IMR-90 (cell line): ENCODE results near the gene AK3. TPM values are rescaled to one million over a fixed set of nuclear protein-coding genes. Genes with fewer than 3 reads are reported as not detected.
A peak's percentile ranks its signal among the peaks of the same experiment; 100 is the strongest.

ENCODE experiments used
- ATAC-seq: fragments of 200-7000 bp; cut with Tn5 transposase; 2 replicates; pipeline ENCODE4 v1.9.1; 2020; ENCODE audit warnings: low read depth, mild to moderate bottlenecking, moderate library complexity
- BruUV-seq: library from RNA; stranded (reverse); fragments of 400-500 nt; replicated peaks from 2 replicates; lab custom pipeline; 2021; lab: Mats Ljungman, UMichigan
- CTCF ChIA-PET: fragments of 300-600 bp; formaldehyde crosslinking; extraction: SDS; loops from one replicate; lab custom pipeline; 2021; ENCODE audit warnings: antibody characterized with exemption; lab: Yijun Ruan, JAX
- POLR2A ChIA-PET: fragments of 300-600 bp; sonication (Branson Sonifier 250); formaldehyde crosslinking; loops from one replicate; lab custom pipeline; 2022; ENCODE audit warnings: antibody characterized with exemption; ENCODE audit not compliant: unreplicated experiment; lab: Charles Lee
- DNase-seq: peaks from one replicate; pipeline ENCODE4 v3.0.0; 2013
- H2AFZ ChIP-seq: replicated peaks from 2 replicates; pipeline ENCODE3; 2013; ENCODE audit warnings: low read length, mild to moderate bottlenecking; ENCODE audit not compliant: poor library complexity
- H2AK5ac ChIP-seq: 2 replicates; pipeline ENCODE4 v1.6.1; 2013; ENCODE audit warnings: low read depth, low read length, inconsistent platforms
- H2AK9ac ChIP-seq: replicated peaks from 2 replicates; pipeline ENCODE3; 2013; ENCODE audit warnings: mild to moderate bottlenecking, low read depth, low read length, moderate library complexity; ENCODE audit not compliant: poor library complexity
- H2BK120ac ChIP-seq: 2 replicates; pipeline ENCODE4 v1.6.1; 2013; ENCODE audit warnings: low read depth, low read length, inconsistent platforms
- H2BK15ac ChIP-seq: 3 replicates; pipeline ENCODE4 v1.6.1; 2013; ENCODE audit warnings: low read depth, low read length, inconsistent platforms
- H2BK20ac ChIP-seq: 2 replicates; pipeline ENCODE4 v1.6.1; 2013; ENCODE audit warnings: low read depth, mild to moderate bottlenecking, inconsistent platforms, low read length, moderate library complexity
- H2BK5ac ChIP-seq: 2 replicates; pipeline ENCODE4 v1.6.1; 2013; ENCODE audit warnings: mild to moderate bottlenecking, low read depth, low read length, inconsistent platforms; ENCODE audit not compliant: poor library complexity, severe bottlenecking
- H3K14ac ChIP-seq: replicated peaks from 2 replicates; pipeline ENCODE4 v1.6.1; 2013; ENCODE audit warnings: low read depth, low read length, inconsistent platforms
- H3K18ac ChIP-seq: 2 replicates; pipeline ENCODE4 v1.6.1; 2013; ENCODE audit warnings: low read depth, low read length, control low read depth
- H3K23ac ChIP-seq: 2 replicates; pipeline ENCODE4 v1.6.1; 2013; ENCODE audit warnings: low read depth, low read length, inconsistent platforms
- H3K27ac ChIP-seq: 2 replicates; pipeline ENCODE4 v1.5.1; 2013; ENCODE audit warnings: mild to moderate bottlenecking, control low read depth, low read length; ENCODE audit not compliant: insufficient read depth
- H3K27me3 ChIP-seq: 2 replicates; pipeline ENCODE4 v1.6.1; 2013; ENCODE audit warnings: low read length; ENCODE audit not compliant: control insufficient read depth, insufficient read depth
- H3K36me3 ChIP-seq: 2 replicates; pipeline ENCODE4 v1.6.1; 2013; ENCODE audit warnings: low read length, mixed read lengths; ENCODE audit not compliant: control insufficient read depth, insufficient read depth
- H3K4ac ChIP-seq: 2 replicates; pipeline ENCODE4 v1.6.1; 2013; ENCODE audit warnings: low read depth, low read length, inconsistent platforms
- H3K4me1 ChIP-seq: 2 replicates; pipeline ENCODE4 v1.6.1; 2013; ENCODE audit warnings: low read length, mixed read lengths; ENCODE audit not compliant: control insufficient read depth, insufficient read depth
- H3K4me2 ChIP-seq: 2 replicates; pipeline ENCODE4 v1.6.1; 2013; ENCODE audit warnings: low read depth, mild to moderate bottlenecking, control low read depth, low read length, moderate library complexity
- H3K4me3 ChIP-seq: 2 replicates; pipeline ENCODE4 v1.5.1; 2013; ENCODE audit warnings: low read depth, mild to moderate bottlenecking, control low read depth, low read length, moderate library complexity; ENCODE audit not compliant: insufficient read depth
- H3K56ac ChIP-seq: 2 replicates; pipeline ENCODE4 v1.6.1; 2013; ENCODE audit warnings: low read length, inconsistent platforms; ENCODE audit not compliant: insufficient read depth; ENCODE audit errors: extremely low read depth
- H3K79me1 ChIP-seq, 2 experiments: 2 replicates each; pipeline ENCODE4 v1.6.1; 2013; ENCODE audit warnings: low read length in 2 of 2, inconsistent platforms in 1 of 2, low read depth in 1 of 2
- H3K9ac ChIP-seq: 2 replicates; pipeline ENCODE4 v1.6.1; 2013; ENCODE audit warnings: low read depth, low read length, control low read depth
- H3K9me1 ChIP-seq: 2 replicates; pipeline ENCODE4 v1.6.1; 2013; ENCODE audit warnings: low read length, inconsistent platforms; ENCODE audit not compliant: insufficient read depth
- H3K9me3 ChIP-seq: 2 replicates; pipeline ENCODE4 v1.6.1; 2013; ENCODE audit warnings: low read length; ENCODE audit not compliant: control insufficient read depth, insufficient read depth
- H4K20me1 ChIP-seq: 2 replicates; pipeline ENCODE4 v1.6.1; 2013; ENCODE audit warnings: low read length, inconsistent platforms; ENCODE audit not compliant: insufficient read depth
- H4K5ac ChIP-seq: 2 replicates; pipeline ENCODE4 v1.6.1; 2013; ENCODE audit warnings: mild to moderate bottlenecking, low read depth, low read length, control low read depth
- H4K8ac ChIP-seq, 2 experiments: 2 replicates each; pipeline ENCODE4 v1.6.1; 2013; ENCODE audit warnings: low read depth in 2 of 2, low read length in 2 of 2, control low read depth in 1 of 2, inconsistent platforms in 1 of 2
- H4K91ac ChIP-seq: 2 replicates; pipeline ENCODE4 v1.6.1; 2013; ENCODE audit warnings: low read depth, low read length, inconsistent platforms; ENCODE audit not compliant: insufficient read depth
- BHLHE40 ChIP-seq: fragments of 150-350 bp; IDR thresholded peaks from 2 replicates; pipeline ENCODE4 v1.6.1; 2016; ENCODE audit warnings: mild to moderate bottlenecking, low read depth, low read length
- CEBPB ChIP-seq: IDR thresholded peaks from 2 replicates; pipeline ENCODE4 v1.6.1; 2012; ENCODE audit warnings: low read depth, low read length, improper control_type of control experiment
- CHD1 ChIP-seq: IDR thresholded peaks from 2 replicates; pipeline ENCODE4 v1.6.1; 2012; ENCODE audit warnings: low read depth, low read length, improper control_type of control experiment
- FOS ChIP-seq: fragments of 150-350 bp; IDR thresholded peaks from 2 replicates; pipeline ENCODE4 v1.6.1; 2016; ENCODE audit warnings: low read depth, low read length
- MAFK ChIP-seq: IDR thresholded peaks from 2 replicates; pipeline ENCODE4 v1.6.1; 2012; ENCODE audit warnings: low read depth, low read length, improper control_type of control experiment
- RCOR1 ChIP-seq: IDR thresholded peaks from 2 replicates; pipeline ENCODE4 v1.6.1; 2012; ENCODE audit warnings: mild to moderate bottlenecking, low read length, improper control_type of control experiment; ENCODE audit not compliant: insufficient replicate concordance
- WGBS, 2 experiments: methylation state at CpG; one replicate each; pipeline versions ENCODE4 v1.1.5 to v1.1.7; 2013; ENCODE audit warnings: missing lambda C conversion rate in 2 of 2; ENCODE audit not compliant: insufficient read length in 1 of 2; ENCODE audit errors: extremely low coverage in 2 of 2; 5-methylcytosine and 5-hydroxymethylcytosine counted together
- dilution Hi-C: fragments of 300-500 bp; cut with HindIII; formaldehyde crosslinking; loops from one replicate; pipeline ENCODE4 v1.14.3; 2018; ENCODE audit warnings: low sequenced_read_pairs; ENCODE audit not compliant: unreplicated experiment
- in situ Hi-C: fragments of 300-500 bp; cut with MboI; formaldehyde crosslinking; loops from 3 replicates; pipeline ENCODE4 v1.14.3; 2019; ENCODE audit warnings: low sequenced_read_pairs, inconsistent platforms, mixed read lengths
- intact Hi-C: fragments of 100-400 bp; cut with micrococcal nuclease; formaldehyde crosslinking; loops from 2 replicates; pipeline ENCODE4 v1.10.0; 2022
- polyA plus RNA-seq, 3 experiments: library from polyadenylated mRNA; depleted of rRNA; stranded (reverse); fragments of >200 nt; gene quantifications; 2 replicates each; pipeline ENCODE4 v1.2.3, GENCODE V29; 2012; ENCODE audit warnings: low replicate concordance in 1 of 3
- total RNA-seq: library from RNA; depleted of rRNA; stranded (reverse); fragments of >200 nt; gene quantifications from 2 replicates; pipeline ENCODE4 v1.2.3, GENCODE V29; 2012

The AK3 gene
- total and polyA plus RNA-seq, 2 of the 4 experiments (the other 2 are of a cell fraction), result 24.7 to 26.2 TPM

DNA sequence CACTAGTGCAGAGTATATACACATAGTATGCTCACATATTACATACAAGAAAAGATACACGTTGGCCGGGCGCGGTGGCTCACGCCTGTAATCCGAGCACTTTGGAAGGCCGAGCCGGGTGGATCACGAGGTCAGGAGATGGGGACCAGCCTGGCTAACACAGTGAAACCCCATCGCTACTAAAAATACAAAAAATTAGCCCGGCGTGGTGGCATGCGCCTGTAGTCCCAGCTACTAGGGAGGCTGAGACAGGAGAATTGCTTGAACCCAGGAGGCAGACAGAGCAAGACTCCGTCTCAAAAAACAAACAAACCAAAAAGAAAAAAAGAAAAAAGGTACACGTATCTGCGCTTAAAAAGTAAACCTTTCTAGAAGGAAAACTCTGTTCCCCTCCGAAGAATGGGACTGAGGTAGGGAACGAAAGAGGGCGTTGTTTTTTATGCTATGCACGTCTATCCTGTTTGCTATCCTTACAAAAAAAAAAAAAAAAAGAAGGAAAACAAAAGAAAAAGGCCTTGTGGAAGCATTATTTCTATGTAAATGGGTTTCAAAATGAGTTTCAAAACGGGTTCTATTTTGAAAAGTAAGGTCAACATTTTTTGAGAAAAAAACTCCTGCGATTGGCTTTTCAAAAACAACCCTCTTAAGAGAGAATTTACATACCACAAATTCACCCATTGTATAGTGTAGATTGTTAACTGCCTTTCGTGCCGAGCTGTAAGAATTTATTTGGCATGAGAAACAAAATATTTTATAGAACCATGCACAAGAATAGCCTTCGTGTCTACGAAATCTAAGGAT lies 1.2 kb downstream of the AK3 start:
- H3K9me3 ChIP-seq, result no peaks in the 10 kb centered on the region
- DNase-seq (no peak), ATAC-seq (no peak)
- 36% methylated on average over 5 of the region's 26 CpGs; no CpG with 5 or more reads in 1 of the 2 experiments for WGBS, 2 experiments
- peak overlapping the region; percentile 96; the same call in 1 of the 2 replicates for H3K27ac ChIP-seq
- POLR2A ChIA-PET, result no interaction called here
- H3K79me1 ChIP-seq, result peaks cover 6 to 32% of the 10 kb centered on the region in 2 experiments; a peak in 3 of 4 replicates
- no peak overlapping the region for H2AK9ac ChIP-seq
- BruUV-seq, result TSS peak; percentile 44
- peak overlapping the region; percentile 92; the same call in 1 of the 2 replicates for H3K56ac ChIP-seq
- no peaks in the 10 kb centered on the region for H3K27me3 ChIP-seq
- peak overlapping the region in 1 of 2 experiments; percentile 61; a peak in 1 of 4 replicates for H4K8ac ChIP-seq
- peak overlapping the region; percentile 97; the same call in 1 of the 2 replicates for H3K9ac ChIP-seq
- dilution Hi-C loops (no loop called here), intact Hi-C loops (loop anchor here (5.0 kb wide), 2 partner anchors 137 to 357 kb away; no protein-coding TSS in a partner anchor), in situ Hi-C loops (no loop called here)
- no peak overlapping the region for H2BK15ac ChIP-seq
- H3K4me3 ChIP-seq, result peak overlapping the region; percentile 94
- peaks cover 4% of the 10 kb centered on the region for H3K9me1 ChIP-seq
- H3K36me3 ChIP-seq, result no peaks in the 10 kb centered on the region
- peak overlapping the region; percentile 49 for H4K5ac ChIP-seq
- peak overlapping the region; percentile 91; the same call in 1 of the 2 replicates for H3K18ac ChIP-seq
- H4K20me1 ChIP-seq, result peaks cover 10% of the 10 kb centered on the region; the same call in 1 of the 2 replicates
- H3K4me1 ChIP-seq, result peaks cover 7% of the 10 kb centered on the region; the same call in 1 of the 2 replicates
- H4K91ac ChIP-seq, result 0 out of 2 replicates have a peak overlapping the region, but pooled peaks have one; percentile 7
- TF ChIP-seq MAFK, result no peak
- no peak for TF ChIP-seq CEBPB
- TF ChIP-seq CHD1, result no peak
- no peak for TF ChIP-seq BHLHE40
- TF ChIP-seq FOS, result no peak
- no peak for TF ChIP-seq RCOR1
- peak overlapping the region; percentile 88; the same call in 1 of the 2 replicates for H3K23ac ChIP-seq
- H3K4me2 ChIP-seq, result peak overlapping the region; percentile 98
- CTCF ChIA-PET, result no interaction called here
- H2BK120ac ChIP-seq, result no peak overlapping the region
- H2BK5ac ChIP-seq, result peak overlapping the region; percentile 66
- no peak overlapping the region for H2AFZ ChIP-seq
- H3K14ac ChIP-seq, result 0 out of 2 replicates have a peak overlapping the region, but pooled peaks have one; percentile 77
- H2AK5ac ChIP-seq, result peak overlapping the region; percentile 70; the same call in 1 of the 2 replicates
- peak overlapping the region; percentile 55 for H3K4ac ChIP-seq
- H2BK20ac ChIP-seq, result no peak overlapping the region
